GM18519 (cell line): ENCODE measurements around the gene DNMT1.

Experiments used
- ATAC-seq: cut with Tn5 transposase; IDR thresholded peaks from one replicate; pipeline ENCODE4 v1.9.1; 2021; ENCODE audit warnings: mild to moderate bottlenecking, moderate library complexity; ENCODE audit not compliant: unreplicated experiment, low FRiP score

Gene DNMT1

GRCh38 chr19:10143681-10144080 lies 51.1 kb downstream of the DNMT1 start:
- no peak for ATAC-seq

- ATAC-seq = no peak
Measured at GRCh38 chr19:10142701-10143375, 51.9 kb downstream of the DNMT1 start.

- no peak for ATAC-seq
Measured at GRCh38 chr19:10141973-10142372, 52.8 kb downstream of the DNMT1 start.

GRCh38 chr19:10141479-10141878 lies 53.3 kb downstream of the DNMT1 start:
- ATAC-seq = no peak

GRCh38 chr19:10139952-10140351 lies 54.8 kb downstream of the DNMT1 start:
- ATAC-seq = no peak

GRCh38 chr19:10138879-10139795 lies 55.6 kb downstream of the DNMT1 start:
- no peak for ATAC-seq

- no peak for ATAC-seq
Measured at GRCh38 chr19:10137751-10138682, 56.7 kb downstream of the DNMT1 start.

- no peak for ATAC-seq
Measured at GRCh38 chr19:10136936-10137335, 57.8 kb downstream of the DNMT1 start.

- ATAC-seq = no peak
Measured at GRCh38 chr19:10135551-10136334, 59.0 kb downstream of the DNMT1 start.

- ATAC-seq = no peak
Measured at GRCh38 chr19:10134040-10134439, 60.7 kb downstream of the DNMT1 start.

- ATAC-seq = no peak
Measured at GRCh38 chr19:10133596-10133995, 61.2 kb downstream of the DNMT1 start.

- no peak for ATAC-seq
Measured at GRCh38 chr19:10132905-10133304, 61.8 kb downstream of the DNMT1 start.

GRCh38 chr19:10126213-10126639 lies 68.5 kb downstream of the DNMT1 start:
- ATAC-seq = no peak

GRCh38 chr19:10124429-10124828 lies 70.3 kb downstream of the DNMT1 start:
- ATAC-seq = no peak

- ATAC-seq = no peak
Measured at GRCh38 chr19:10122045-10122444, 72.7 kb downstream of the DNMT1 start.

- ATAC-seq = no peak
Measured at GRCh38 chr19:10120538-10121189, 74.1 kb downstream of the DNMT1 start.

- no peak for ATAC-seq
Measured at GRCh38 chr19:10118960-10119359, 75.8 kb downstream of the DNMT1 start.

- ATAC-seq = no peak
Measured at GRCh38 chr19:10116866-10117616, 77.7 kb downstream of the DNMT1 start.
